ENCODE measurements around the gene NXPE4. TPM values are rescaled to one million over a fixed set of nuclear protein-coding genes. Genes with fewer than 3 reads are reported as not detected.

NXPE4 gene
- total RNA-seq, 1 donor from 2014 or later, result not detected

DNA sequence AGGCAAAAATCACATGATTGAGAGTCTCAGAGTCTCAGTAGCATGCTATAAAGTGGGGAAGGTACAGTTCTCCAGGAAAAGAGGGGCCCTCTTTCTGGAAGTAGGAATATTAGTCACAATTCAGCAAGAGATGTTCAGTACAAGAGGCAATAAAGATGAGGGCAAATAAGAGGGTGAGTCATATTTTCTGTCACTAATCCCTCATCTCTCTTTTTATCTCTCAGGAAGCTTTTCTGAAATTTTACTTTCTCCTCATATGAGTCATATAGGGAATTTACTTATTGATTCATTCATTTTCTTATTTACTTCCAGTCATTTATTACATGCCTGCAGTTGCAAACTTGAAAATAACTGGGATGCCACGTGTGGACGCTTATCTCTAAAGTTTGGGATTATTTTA lies 32.5 kb downstream of the NXPE4 start:
- DNase-seq (ENCODE audit: low spot score in 2 of 2), result no peak
- FAIRE-seq, result no peak

DNA sequence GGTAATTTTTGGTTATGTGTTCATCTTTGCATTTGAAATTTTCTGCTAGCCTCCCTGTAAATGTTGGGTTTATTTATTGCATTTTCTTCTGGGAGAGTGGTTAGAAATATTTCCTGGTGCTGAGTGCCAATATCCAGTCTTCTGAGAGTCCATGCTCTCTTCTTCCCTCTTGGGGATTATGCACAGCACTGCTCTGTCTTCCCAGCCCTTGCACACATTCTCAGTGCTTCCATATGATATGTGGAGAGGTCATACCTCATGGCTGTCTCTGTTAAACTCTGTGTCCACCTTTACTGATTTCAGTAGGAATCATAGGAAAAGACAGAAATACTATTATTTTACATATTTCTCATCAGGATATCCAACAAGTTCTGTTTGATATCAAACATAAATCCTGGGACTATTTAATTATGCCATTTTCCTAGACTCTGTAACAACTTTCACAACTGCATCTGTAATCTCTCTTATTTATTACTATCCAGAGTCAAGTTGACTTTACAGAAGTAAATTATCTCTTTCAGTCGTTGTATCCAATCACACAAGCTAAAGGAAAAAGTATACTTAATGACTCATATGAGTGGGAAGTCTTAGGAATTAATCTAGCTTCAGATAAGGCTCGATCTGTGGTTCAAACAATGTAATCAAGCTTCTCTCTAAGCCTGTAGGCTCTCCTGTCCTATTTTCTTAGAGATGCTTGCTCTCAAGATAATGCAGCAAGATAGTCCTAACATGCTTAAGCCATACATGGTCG lies 33.2 kb downstream of the NXPE4 start:
- FAIRE-seq, result no peak
- no peak for DNase-seq (ENCODE audit: low spot score in 2 of 2)

GRCh38 chr11:114559425-114560310 lies 35.9 kb downstream of the NXPE4 start, which contains the start of gene NXPE1:
Gene NXPE1 (minus strand): TSS chr11:114559881. CDS start chr11:114551201, 8,680 bp downstream.
- no peak for DNase-seq (ENCODE audit: low spot score in 2 of 2)
- no peak for FAIRE-seq

GRCh38 chr11:114556135-114556534 lies 39.5 kb downstream of the NXPE4 start:
- FAIRE-seq (no peak), DNase-seq (ENCODE audit: low spot score in 2 of 2) (no peak)

DNA sequence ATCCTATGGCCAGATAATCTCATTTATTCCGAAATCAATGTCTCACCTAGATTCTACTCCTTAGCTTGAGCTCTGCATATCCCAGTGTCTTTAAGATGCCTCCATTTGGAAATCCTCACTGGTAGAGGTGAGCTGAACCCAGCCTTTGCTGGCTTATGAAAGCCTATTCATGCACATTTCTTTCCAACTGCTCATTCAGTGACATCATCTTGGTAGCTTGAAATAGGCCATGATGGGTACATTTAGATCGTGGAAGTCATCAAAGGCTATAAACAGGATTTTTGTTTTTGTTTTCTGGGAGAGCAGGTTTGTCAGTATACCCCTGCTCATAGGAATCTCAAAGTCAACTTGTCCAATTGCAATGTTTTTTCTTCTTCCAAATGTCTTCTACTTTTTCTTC lies 41.9 kb downstream of the NXPE4 start:
- DNase-seq (ENCODE audit: low spot score in 2 of 2) (no peak), FAIRE-seq (no peak)

DNA sequence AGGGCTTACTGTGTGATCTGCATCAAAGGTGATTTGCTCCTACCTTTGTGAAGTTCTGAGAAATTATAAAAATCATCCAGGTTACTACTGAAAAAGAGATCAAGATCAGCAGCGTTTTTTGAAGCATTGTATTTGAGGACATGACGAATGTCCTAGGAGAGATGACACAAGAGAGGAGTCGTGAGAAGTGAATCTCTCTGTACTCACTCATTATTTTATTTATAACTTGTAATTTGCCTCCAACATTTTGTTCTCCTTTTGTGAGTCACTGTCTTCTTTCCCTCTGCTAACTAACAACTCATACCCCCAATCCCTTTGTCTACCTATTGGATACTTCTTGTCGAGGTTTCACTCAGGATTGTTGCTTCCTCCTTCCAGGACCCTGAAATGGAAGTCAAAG lies 44.5 kb downstream of the NXPE4 start:
- DNase-seq (ENCODE audit: low spot score in 2 of 2) (no peak), FAIRE-seq (no peak)

- no peak for FAIRE-seq
- DNase-seq (ENCODE audit: low spot score in 2 of 2), result no peak
Observed at GRCh38 chr11:114525682-114526081, 69.9 kb downstream of the NXPE4 start.

DNA sequence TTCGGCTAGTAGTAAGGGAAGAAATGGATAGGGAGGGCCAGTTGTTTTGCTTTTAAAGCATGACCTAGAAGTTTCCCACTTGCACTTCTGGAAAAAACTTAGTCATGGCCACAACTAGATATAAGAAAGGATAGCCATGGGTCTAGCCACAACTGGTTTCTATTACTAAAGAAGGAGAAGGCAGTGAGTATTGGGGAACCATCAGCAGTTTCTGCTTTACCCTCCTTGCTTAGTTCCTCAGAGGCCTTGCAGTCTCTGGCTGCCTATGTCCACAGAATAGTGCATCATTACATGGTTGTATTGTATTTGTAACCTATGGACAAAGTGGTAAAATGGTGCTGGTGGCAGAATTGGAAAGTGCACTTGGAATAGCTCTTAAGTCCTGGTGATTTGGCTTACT lies 71.5 kb downstream of the NXPE4 start:
- FAIRE-seq (no peak), DNase-seq (ENCODE audit: low spot score in 2 of 2) (no peak)

- DNase-seq (ENCODE audit: low spot score in 2 of 2), result no peak
- no peak for FAIRE-seq
Observed at GRCh38 chr11:114522818-114523217, 72.8 kb downstream of the NXPE4 start.

Small RNAs within 50 kb of the gene (small RNA-seq; reads per million reads assigned to genes)
- gene RF01210, result not detected

Other genes with a start within 250 kb of the NXPE4 start
- 13.9 TPM for gene C11orf71, start 195.3 kb downstream of the NXPE4 start, total RNA-seq
- gene RBM7, start 195.1 kb downstream of the NXPE4 start, total RNA-seq, result 25.7 TPM
- gene REXO2, start 156.3 kb downstream of the NXPE4 start, total RNA-seq, result 32.2 TPM
- gene NXPE1, start 35.9 kb downstream of the NXPE4 start, total RNA-seq, result not detected
- 0.82 TPM for gene NXPE2, start 82.7 kb upstream of the NXPE4 start, total RNA-seq

Data from frontal cortex (tissue), 4 donors.